Cardiac muscle cell (in vitro differentiated cells and primary cell): ENCODE results near the gene EMILIN1. TPM values are rescaled to one million over a fixed set of nuclear protein-coding genes. Genes with fewer than 3 reads are reported as not detected.

Experiments
- DNase-seq, 2 donors: peaks; one replicate each; pipeline versions ENCODE4 v3.0.0 to v3.0.0-alpha.2; 2010 to 2017; ENCODE audit warnings: low read depth in 1 of 2, low spot score in 1 of 2
- H3K27ac ChIP-seq: fragments of 200-600 bp; sonication (generic); 2 replicates; pipeline ENCODE4 v1.5.1; 2016
- H3K27me3 ChIP-seq: fragments of 200-600 bp; sonication (generic); 2 replicates; pipeline ENCODE4 v1.6.0; 2016; ENCODE audit warnings: control low read depth
- H3K36me3 ChIP-seq: fragments of 200-600 bp; sonication (generic); 2 replicates; pipeline ENCODE4 v1.5.1; 2016; ENCODE audit warnings: control low read depth
- H3K4me1 ChIP-seq: fragments of 200-600 bp; sonication (generic); 2 replicates; pipeline ENCODE4 v1.8.1; 2017; ENCODE audit warnings: low read depth, mild to moderate bottlenecking, mixed run types
- H3K4me3 ChIP-seq: fragments of 200-600 bp; sonication (generic); 2 replicates; pipeline ENCODE4 v1.5.1; 2016; ENCODE audit warnings: mild to moderate bottlenecking
- H3K9me3 ChIP-seq: fragments of 200-600 bp; sonication (generic); 2 replicates; pipeline ENCODE4 v1.5.1; 2017; ENCODE audit warnings: low read depth, mild to moderate bottlenecking, control low read depth
- polyA plus RNA-seq: library from polyadenylated mRNA; unstranded; fragments of >200 nt; fragmentation: Nextera tagmentation; extraction: Ambion mirVana; gene quantifications from 2 replicates; pipeline ENCODE4 v1.2.1, GENCODE V29; 2016
- total RNA-seq: library from RNA; depleted of rRNA; stranded (reverse); fragments of >200 nt; gene quantifications from 2 replicates; pipeline ENCODE4 v1.2.3, GENCODE V29; 2016
- TF ChIP-seq, protein P1 (sequence below): IDR thresholded peaks from 2 replicates; pipeline ENCODE4 v1.5.1; 2012; ENCODE audit warnings: low read depth, mild to moderate bottlenecking, low read length

Gene EMILIN1
- total RNA-seq = 18.5 and 20.2 TPM in 2 replicates
- 12.2 and 15.6 TPM in 2 replicates for polyA plus RNA-seq

DNA sequence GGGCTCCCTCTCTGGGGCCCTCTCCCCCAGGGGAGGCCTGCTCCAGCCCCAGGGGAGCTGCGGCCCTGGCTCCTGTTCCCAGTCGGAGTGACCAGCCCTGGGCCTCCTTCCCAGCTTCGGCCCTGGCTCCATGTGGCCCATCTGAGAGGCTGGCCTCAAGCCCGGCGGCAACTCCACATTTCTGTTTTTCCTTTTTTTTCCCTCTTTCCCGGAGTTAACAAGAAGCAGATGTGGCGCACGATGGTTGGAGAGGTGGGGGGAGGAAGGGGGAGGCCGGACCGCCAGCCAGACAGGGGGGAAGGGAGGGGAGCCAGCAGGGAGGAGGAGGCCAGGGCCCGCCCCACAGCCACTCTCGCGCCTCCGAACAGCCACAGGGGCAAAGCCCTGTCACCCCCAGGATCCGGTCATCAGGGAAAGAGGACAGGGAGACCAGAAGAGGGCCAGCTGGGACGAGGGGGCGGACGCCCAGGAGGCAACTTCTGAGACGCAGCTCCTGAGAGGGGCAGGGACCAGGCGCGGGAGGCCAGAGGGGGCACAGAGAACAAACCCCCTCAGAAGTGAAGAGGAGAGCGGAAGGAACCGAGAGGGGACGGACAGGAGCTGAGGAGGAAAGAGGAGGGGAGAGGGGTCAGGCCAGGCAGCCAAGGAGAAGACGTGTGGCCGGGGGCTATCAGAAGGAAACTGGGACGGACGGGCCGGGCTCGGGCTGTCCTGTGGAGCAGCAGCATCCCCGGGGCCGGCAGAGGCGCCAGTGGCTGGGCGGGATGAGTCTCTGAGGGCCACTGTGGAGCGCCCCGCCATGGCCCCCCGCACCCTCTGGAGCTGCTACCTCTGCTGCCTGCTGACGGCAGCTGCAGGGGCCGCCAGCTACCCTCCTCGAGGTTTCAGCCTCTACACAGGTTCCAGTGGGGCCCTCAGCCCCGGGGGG, at the start of gene EMILIN1:
Gene EMILIN1, plus strand, starts transcription at position 349 of the 928 bp plus-strand sequence. Its CDS starts 451 bp downstream, at position 800.
- H3K4me1 ChIP-seq = peaks cover 24% of the 10 kb centered on the region
- no peaks in the 10 kb centered on the region for H3K36me3 ChIP-seq
- H3K9me3 ChIP-seq = no peaks in the 10 kb centered on the region
- DNase-seq = peak; percentile 25 to 99
- TF ChIP-seq, protein P1, sequence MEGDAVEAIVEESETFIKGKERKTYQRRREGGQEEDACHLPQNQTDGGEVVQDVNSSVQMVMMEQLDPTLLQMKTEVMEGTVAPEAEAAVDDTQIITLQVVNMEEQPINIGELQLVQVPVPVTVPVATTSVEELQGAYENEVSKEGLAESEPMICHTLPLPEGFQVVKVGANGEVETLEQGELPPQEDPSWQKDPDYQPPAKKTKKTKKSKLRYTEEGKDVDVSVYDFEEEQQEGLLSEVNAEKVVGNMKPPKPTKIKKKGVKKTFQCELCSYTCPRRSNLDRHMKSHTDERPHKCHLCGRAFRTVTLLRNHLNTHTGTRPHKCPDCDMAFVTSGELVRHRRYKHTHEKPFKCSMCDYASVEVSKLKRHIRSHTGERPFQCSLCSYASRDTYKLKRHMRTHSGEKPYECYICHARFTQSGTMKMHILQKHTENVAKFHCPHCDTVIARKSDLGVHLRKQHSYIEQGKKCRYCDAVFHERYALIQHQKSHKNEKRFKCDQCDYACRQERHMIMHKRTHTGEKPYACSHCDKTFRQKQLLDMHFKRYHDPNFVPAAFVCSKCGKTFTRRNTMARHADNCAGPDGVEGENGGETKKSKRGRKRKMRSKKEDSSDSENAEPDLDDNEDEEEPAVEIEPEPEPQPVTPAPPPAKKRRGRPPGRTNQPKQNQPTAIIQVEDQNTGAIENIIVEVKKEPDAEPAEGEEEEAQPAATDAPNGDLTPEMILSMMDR = peak; percentile 13
- H3K4me3 ChIP-seq = no peak within 1 kb of the TSS
- H3K27ac ChIP-seq = peak within 1 kb of the TSS; percentile 68
- H3K27me3 ChIP-seq = no peaks in the 10 kb centered on the region

DNA sequence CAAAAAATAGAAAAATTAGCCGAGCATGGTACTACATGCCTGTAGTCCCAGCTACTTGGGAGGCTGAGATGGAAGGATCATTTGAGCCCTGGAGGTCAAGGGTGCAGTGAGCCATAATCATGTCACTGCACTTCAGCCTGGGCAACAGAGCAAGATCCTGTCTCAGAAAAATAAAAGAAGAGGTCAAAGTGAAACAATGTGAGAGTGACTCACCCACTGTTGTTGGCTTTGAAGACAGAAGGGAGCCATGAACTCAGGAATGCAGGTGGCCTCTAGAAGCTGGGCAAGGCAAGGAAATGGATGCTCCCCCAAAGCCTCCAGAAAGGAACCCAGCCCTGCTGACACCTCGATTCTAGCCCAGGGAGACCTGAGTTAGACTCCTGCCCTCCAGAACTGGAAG, 49.4 kb upstream of the EMILIN1 start:
- Histone ChIP-seq H3K4me3 (no peak overlapping the region), H3K36me3 (peaks cover 3% of the 10 kb centered on the region), H3K27ac (no peak overlapping the region), H3K9me3 (no peaks in the 10 kb centered on the region), H3K27me3 (no peaks in the 10 kb centered on the region), H3K4me1 (peaks cover 5% of the 10 kb centered on the region)
- TF ChIP-seq, protein P1 = no peak
- DNase-seq = no peak

DNA sequence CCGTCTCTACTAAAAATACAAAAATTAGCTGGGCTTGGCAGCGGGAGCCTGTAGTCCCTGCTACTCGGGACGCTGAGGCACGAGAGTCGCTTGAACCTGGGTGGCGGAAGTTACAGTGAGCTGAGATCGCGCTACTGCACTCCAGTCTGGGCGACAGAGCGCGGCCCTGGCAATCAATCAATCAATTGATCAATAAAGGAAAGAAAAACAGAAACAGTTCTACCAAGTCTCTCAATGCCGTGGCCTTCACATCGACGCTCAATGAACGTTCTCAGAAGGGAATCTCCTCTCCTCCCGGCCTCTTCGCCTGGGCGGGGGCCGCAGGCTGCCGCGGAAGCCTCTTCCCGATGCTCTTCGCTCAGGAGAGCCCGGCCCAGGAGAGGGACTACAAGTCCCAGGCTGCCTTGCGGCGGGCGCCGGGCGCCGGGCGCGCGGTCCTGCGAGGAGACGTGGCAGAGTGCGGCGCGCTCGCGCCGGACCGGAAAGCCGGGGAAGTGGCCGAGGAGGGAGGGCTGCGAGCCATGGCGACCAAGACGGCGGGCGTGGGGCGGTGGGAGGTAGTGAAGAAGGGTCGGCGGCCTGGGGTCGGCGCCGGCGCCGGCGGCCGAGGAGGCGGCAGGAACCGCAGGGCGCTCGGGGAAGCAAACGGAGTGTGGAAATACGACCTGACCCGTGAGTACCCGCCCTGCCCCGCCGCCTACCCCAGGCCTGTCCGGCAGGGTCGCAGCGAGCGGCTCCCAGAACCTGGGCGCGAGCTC, 45.7 kb upstream of the EMILIN1 start, which contains the start of gene TMEM214:
Gene TMEM214, plus strand, starts transcription at position 471 of the 758 bp plus-strand sequence. Its CDS starts 51 bp downstream, at position 522.
- peak within 1 kb of the TSS; percentile 61 for H3K4me3 ChIP-seq
- no peaks in the 10 kb centered on the region for H3K27me3 ChIP-seq
- no peaks in the 10 kb centered on the region for H3K9me3 ChIP-seq
- H3K27ac ChIP-seq = peak within 1 kb of the TSS; percentile 49
- TF ChIP-seq, protein P1 = no peak
- peak; percentile 90 to 92 for DNase-seq
- peaks cover 30% of the 10 kb centered on the region for H3K36me3 ChIP-seq
- peaks cover 5% of the 10 kb centered on the region for H3K4me1 ChIP-seq

DNA sequence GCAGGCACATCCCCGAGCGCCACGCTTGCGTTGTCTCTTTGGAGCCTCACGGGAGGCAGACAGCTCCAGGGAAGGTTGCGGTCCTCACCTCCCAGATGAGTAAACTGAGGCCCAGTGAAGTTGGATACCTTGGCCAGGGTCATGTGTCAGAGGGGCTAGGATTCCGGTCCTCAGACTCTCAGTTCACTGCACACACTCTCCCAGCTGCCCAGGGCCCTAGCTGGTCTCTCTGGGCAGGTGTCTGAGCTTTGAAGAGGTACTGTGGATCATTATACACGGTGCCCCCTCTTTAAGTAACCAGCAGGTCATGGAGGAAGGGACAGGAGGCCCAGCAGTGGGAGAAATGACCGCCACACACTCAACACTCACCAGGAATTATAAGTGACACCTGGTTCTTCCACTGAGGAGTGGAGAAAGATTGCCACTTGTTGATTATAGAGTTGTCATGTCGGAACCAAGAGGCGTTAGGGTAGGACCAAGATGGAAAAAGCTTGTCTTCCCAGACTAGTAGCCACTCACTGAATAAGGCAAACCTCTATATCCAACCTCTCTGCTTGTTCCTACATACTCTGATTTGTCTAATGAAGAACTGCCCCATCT, 45.1 kb upstream of the EMILIN1 start:
- Histone ChIP-seq H3K4me3 (peak overlapping the region; percentile 61), H3K27ac (peak overlapping the region; percentile 49), H3K4me1 (peaks cover 5% of the 10 kb centered on the region), H3K27me3 (no peaks in the 10 kb centered on the region), H3K36me3 (peaks cover 30% of the 10 kb centered on the region), H3K9me3 (no peaks in the 10 kb centered on the region)
- TF ChIP-seq, protein P1 = no peak
- DNase-seq = no peak

DNA sequence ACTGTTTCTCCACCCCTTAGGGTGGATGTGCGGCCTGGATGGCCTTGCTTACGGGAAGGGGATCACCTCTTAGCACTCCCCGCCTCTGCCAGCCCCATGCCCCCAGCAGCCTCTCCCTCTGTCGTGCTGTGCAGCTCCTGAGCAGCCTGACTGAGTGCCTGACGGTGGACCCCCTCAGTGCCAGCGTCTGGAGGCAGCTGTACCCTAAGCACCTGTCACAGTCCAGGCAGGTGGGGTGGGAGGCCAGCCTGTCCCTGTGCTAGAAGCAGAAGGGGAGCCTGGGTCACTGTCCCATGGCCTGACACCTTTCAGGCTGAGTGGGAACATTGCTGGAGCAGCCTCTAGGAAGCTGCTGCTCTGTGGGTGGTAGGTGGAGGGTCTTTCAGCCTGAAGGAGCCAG, 40.4 kb upstream of the EMILIN1 start:
- Histone ChIP-seq H3K36me3 (peaks cover 41% of the 10 kb centered on the region), H3K9me3 (no peaks in the 10 kb centered on the region), H3K4me1 (peaks cover 5% of the 10 kb centered on the region), H3K4me3 (no peak overlapping the region), H3K27me3 (no peaks in the 10 kb centered on the region), H3K27ac (no peak overlapping the region)
- DNase-seq = no peak
- TF ChIP-seq, protein P1 = no peak
